Subcutaneous adipose tissue (tissue), 4 donors: ENCODE results near the gene UQCC5. TPM values are rescaled to one million over a fixed set of nuclear protein-coding genes. Genes with fewer than 3 reads are reported as not detected.

Source experiments
- total RNA-seq, 4 donors: library from RNA; depleted of rRNA; stranded (reverse); fragments of >200 nt; gene quantifications; one replicate each; pipeline ENCODE4 v1.1.0, GENCODE V29; 2016
- TF ChIP-seq, protein P1 (sequence below): fragments of 450-650 bp; IDR thresholded peaks from one replicate; pipeline ENCODE4 v1.5.1; 2016; ENCODE audit warnings: low read depth, mild to moderate bottlenecking, control low read depth, antibody characterized with exemption, moderate library complexity

UQCC5 gene
- total RNA-seq, 4 donors from 2014 or later: 1.5 to 4.9 (median 2.3) TPM

DNA sequence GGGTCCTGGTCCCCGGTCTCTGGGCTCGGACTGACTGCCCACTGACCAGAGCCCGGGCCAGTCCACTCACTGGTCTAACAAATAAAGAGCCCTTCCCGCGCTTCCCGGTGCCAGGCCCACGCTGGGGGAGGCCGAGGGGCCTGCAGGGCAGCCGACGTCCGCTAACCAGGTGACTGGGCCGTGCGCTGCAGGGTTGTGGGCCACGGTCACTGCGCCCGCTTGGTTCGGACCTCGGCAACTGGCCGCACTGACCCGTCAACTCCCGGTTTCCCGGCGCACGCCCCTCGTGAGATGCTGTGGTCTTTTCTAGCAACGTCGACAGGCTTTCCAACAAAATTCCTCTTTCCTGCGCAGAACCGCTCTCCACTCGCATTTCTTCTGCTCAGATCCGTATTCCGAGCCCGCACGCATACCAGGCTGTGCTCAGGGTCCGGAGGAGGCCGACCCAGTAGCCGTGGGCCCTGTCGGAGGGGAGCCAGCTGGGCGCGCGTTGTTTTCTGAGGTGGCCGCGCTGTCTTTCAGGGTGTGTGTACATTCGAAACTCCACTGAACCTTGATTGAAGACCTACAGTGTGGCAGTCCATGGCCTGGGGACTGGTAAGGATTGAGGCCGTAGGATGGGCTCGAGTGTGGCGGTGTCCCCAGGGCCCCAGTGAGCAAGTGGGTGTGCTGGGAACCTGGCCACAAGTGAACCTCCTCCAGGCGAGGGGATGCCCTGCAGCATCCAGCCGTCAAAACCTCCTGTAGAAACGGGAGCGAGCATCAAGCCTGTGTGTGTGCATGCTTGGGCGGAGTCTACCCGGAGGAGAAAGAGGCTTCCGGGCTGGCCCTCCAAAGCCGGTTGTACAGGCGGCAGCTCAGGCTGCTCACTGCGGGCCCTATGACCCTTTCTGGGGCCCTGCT, 1.9 kb upstream of the UQCC5 start:
- TF ChIP-seq, protein P1, sequence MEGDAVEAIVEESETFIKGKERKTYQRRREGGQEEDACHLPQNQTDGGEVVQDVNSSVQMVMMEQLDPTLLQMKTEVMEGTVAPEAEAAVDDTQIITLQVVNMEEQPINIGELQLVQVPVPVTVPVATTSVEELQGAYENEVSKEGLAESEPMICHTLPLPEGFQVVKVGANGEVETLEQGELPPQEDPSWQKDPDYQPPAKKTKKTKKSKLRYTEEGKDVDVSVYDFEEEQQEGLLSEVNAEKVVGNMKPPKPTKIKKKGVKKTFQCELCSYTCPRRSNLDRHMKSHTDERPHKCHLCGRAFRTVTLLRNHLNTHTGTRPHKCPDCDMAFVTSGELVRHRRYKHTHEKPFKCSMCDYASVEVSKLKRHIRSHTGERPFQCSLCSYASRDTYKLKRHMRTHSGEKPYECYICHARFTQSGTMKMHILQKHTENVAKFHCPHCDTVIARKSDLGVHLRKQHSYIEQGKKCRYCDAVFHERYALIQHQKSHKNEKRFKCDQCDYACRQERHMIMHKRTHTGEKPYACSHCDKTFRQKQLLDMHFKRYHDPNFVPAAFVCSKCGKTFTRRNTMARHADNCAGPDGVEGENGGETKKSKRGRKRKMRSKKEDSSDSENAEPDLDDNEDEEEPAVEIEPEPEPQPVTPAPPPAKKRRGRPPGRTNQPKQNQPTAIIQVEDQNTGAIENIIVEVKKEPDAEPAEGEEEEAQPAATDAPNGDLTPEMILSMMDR: no peak

DNA sequence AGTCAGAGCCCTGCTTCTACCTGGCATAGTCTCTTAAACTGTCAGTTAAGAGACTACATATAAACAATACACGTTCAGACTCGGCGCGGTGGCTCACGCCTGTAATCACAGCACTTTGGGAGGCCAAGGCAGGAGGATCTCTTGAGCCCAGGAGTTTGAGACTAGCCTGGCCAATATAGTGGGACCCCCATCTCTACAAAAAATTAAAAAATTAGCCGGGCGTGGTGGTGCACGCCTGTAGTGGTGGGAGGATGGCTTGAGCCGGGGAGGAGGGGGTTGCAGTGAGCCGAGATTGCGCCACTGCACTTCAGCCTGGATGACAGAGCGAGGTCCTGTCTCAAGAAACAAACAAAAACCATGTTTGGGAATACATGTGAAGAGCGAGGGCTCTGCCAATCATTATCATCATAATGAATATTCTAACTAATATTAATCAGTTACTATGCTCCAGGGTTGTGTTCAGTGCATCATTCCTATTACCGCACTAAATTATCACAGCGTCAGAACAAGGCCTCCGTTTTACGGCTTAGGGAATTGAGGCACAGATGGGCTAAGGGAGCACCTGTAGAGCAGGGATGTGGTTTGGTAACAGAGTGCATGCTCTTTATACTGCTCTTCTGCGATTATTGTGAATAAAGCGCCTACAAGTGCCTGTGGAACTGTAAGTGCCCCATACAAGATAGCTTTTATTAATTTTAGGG, 844 bp upstream of the UQCC5 start:
- TF ChIP-seq, protein P1: no peak

DNA sequence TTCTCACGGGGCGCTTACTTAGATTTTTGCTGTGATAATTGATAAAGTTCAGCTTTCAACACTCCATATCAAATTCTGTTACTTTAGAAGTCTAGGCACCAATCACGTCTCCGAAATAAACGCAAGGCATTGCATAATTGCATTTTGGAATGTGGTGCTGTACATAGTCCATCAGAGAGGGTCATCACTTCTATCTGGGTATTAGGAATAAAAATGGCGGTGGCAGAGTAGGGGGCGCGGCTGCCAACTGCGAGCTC, 365 bp upstream of the UQCC5 start:
- TF ChIP-seq, protein P1: no peak

DNA sequence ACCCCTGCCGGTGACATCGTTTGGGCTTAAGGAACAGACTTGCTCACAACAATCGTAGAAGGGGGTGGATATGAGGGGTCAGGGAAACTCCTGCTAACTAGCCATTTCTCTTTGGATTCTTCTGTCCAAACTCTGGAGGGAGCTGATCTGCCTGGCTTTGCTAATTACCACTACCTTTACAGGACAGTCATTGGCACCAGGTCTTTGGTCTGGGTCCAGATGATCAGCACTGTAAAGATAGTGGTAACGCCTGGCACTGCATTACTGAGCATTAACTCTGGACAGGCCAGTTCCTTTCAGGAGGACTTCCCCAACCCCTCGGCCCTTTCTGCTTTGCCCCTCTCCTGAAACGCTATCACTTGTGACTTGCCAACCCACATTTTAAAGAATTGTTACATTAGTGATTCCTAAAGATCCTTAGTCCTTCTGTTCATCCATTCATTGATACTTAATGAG, 788 bp downstream of the UQCC5 start:
- TF ChIP-seq, protein P1: no peak

DNA sequence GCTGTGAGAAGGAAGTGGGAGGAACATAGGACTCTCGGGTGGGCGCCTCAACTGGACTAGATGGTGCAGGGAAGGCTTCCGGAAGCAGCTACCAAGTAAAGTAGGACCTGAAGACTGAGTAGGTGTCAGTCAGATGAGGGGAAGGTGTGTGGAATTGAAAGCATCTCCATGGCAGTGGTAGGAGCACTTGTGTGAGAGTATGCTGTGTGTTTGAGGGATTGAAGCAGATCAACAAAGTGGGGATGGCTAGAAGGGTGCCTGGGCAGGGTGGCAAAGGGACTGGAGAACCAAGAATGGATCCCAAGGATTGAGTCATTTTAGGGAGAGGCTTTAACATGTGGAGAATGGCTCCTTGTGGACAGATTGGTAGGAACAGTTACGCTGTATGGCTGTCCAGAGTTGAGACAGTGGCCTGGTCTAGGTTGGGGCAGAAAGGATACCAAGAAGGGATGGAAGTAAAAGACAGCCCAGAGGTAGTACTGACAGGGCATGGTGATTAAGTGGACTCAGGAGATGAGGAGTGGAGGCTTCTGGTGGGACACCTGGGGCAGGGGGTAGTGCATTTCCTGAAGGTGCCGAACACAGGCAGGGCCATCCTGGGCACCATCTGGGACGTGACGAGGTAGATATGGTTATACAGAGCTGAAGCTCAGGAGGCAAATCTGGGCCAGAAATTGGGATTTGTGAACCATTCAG, 1.5 kb downstream of the UQCC5 start:
- TF ChIP-seq, protein P1: no peak

DNA sequence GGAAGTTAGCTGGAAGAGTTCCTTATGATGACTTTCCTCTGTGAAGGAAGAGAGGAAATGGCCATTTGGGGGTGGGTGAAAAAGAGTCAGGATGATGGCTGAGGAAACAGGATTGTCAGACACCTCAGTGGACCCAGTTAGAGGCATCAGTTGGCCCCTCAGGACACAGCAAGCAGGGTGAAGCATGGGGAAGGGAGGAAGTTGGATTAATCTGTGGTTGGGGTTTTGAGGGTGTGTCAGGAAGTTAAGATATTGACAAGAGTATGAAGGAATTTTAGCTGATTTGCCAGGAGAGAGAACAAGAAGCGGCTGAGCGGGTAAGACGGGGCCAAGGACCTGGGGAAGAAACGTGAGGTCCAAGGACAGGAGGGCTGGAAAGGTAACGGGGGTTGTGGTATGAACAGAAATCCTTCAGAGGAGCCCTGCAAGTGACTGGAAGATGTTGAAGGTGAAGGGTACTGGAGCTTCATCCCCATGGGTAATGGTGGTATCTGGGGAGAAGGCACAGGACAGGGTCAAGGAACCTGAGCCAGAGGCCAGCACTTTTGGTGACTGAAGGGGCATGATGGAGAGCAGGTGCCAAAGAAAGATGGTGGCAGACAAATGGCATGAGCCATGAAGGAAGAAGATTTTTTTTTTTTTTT, 2.7 kb downstream of the UQCC5 start:
- TF ChIP-seq, protein P1: no peak
